GM12878 (cell line): Measurements from ENCODE around the gene PNLIP. TPM values are rescaled to one million over a fixed set of nuclear protein-coding genes. Genes with fewer than 3 reads are reported as not detected.

ENCODE experiments used
- ATAC-seq: fragments of 200-7000 bp; cut with Tn5 transposase; 3 replicates; pipeline ENCODE4 v1.9.1; 2020; ENCODE audit warnings: mild to moderate bottlenecking, moderate library complexity
- BruUV-seq: library from RNA; stranded (reverse); fragments of 400-500 nt; replicated peaks from 2 replicates; lab custom pipeline; 2021; lab: Mats Ljungman, UMichigan
- CTCF ChIA-PET: fragments of 300-600 bp; sonication (Branson Sonifier 250); formaldehyde crosslinking; extraction: SDS; loops from one replicate; lab custom pipeline; 2021; ENCODE audit warnings: inconsistent platforms; lab: Yijun Ruan, JAX
- POLR2A ChIA-PET: fragments of 350-600 bp; formaldehyde crosslinking; extraction: SDS; loops from one replicate; lab custom pipeline; 2021; ENCODE audit warnings: inconsistent platforms; lab: Charles Lee
- RAD21 ChIA-PET: fragments of 300-600 bp; sonication (Branson Sonifier 250); formaldehyde crosslinking; loops from one replicate; lab custom pipeline; 2023; ENCODE audit warnings: antibody characterized with exemption; ENCODE audit not compliant: unreplicated experiment; lab: Charles Lee
- SMC1A ChIA-PET: fragments of 300-600 bp; sonication (Branson Sonifier 250); formaldehyde crosslinking; loops from one replicate; lab custom pipeline; 2023; ENCODE audit not compliant: unreplicated experiment, uncharacterized antibody; lab: Charles Lee
- DNase-seq: peaks from one replicate; pipeline ENCODE4 v3.0.0-alpha.2; 2011; ENCODE audit warnings: low read depth, low spot score
- FAIRE-seq: peaks from 3 replicates; lab custom pipeline; 2011; peaks lifted over from hg19 to GRCh38; lab: Jason Lieb, UNC
- H2AFZ ChIP-seq: 2 replicates; pipeline ENCODE4 v1.6.0; 2011; ENCODE audit warnings: low read depth, low read length, control low read depth; ENCODE audit not compliant: control insufficient read depth
- H3K27ac ChIP-seq: 2 replicates; pipeline ENCODE4 v1.5.1; 2011; ENCODE audit warnings: control low read depth; ENCODE audit not compliant: control insufficient read depth, insufficient read depth
- H3K27me3 ChIP-seq, 2 experiments: replicated peaks in 1 of 2; 2 replicates each; pipeline versions ENCODE4 v1.6.0 to v1.6.1; 2011; ENCODE audit warnings: low read length in 1 of 2; ENCODE audit not compliant: control insufficient read depth in 2 of 2, insufficient read depth in 2 of 2
- H3K36me3 ChIP-seq, 2 experiments: 2 replicates each; pipeline ENCODE4 v1.5.1; 2011; ENCODE audit warnings: low read length in 1 of 2; ENCODE audit not compliant: control insufficient read depth in 2 of 2, insufficient read depth in 2 of 2
- H3K4me1 ChIP-seq: 2 replicates; pipeline ENCODE4 v1.6.1; 2011; ENCODE audit warnings: mild to moderate bottlenecking, low read length, moderate library complexity, mixed read lengths; ENCODE audit not compliant: control insufficient read depth, insufficient read depth
- H3K4me2 ChIP-seq: 2 replicates; pipeline ENCODE4 v1.6.0; 2011; ENCODE audit warnings: control low read depth; ENCODE audit not compliant: control insufficient read depth, insufficient read depth
- H3K4me3 ChIP-seq: fragments of 200-600 bp; sonication (generic); 2 replicates; pipeline ENCODE4 v1.5.1; 2016
- H3K79me2 ChIP-seq: 2 replicates; pipeline ENCODE4 v1.6.0; 2011; ENCODE audit warnings: low read length; ENCODE audit not compliant: control insufficient read depth, insufficient read depth
- H3K9ac ChIP-seq: 2 replicates; pipeline ENCODE4 v1.8.0; 2011; ENCODE audit warnings: low read length, control low read depth, mixed read lengths; ENCODE audit not compliant: control insufficient read depth, insufficient read depth
- H3K9me3 ChIP-seq: replicated peaks from 3 replicates; pipeline ENCODE4 v1.5.1; 2011; ENCODE audit warnings: mild to moderate bottlenecking, low read length; ENCODE audit not compliant: control insufficient read depth, insufficient read depth
- H4K20me1 ChIP-seq: 2 replicates; pipeline ENCODE4 v1.6.0; 2011; ENCODE audit not compliant: control insufficient read depth, insufficient read depth
- IKZF1 ChIP-seq: fragments of 450-650 bp; conservative IDR thresholded peaks from 2 replicates; pipeline ENCODE4 v1.6.1; 2017; ENCODE audit warnings: antibody characterized with exemption, mild to moderate bottlenecking
- RAD21 ChIP-seq: IDR thresholded peaks from 2 replicates; pipeline ENCODE4 v1.6.1; 2011; ENCODE audit warnings: mild to moderate bottlenecking, low read depth, low read length, moderate library complexity; ENCODE audit not compliant: insufficient read depth
- SMC3 ChIP-seq: IDR thresholded peaks from 2 replicates; pipeline ENCODE4 v1.6.1; 2011; ENCODE audit warnings: low read length, improper control_type of control experiment, borderline replicate concordance
- ZNF687 ChIP-seq: fragments of 450-650 bp; IDR thresholded peaks from 2 replicates; pipeline ENCODE4 v1.6.1; 2017; ENCODE audit warnings: mild to moderate bottlenecking, moderate library complexity
- WGBS: methylation state at CpG from one replicate; pipeline ENCODE4 v1.1.6; 2016; ENCODE audit warnings: low lambda C conversion rate; ENCODE audit not compliant: insufficient replicate concordance, insufficient coverage; ENCODE audit errors: missing lambda C conversion rate; 5-methylcytosine and 5-hydroxymethylcytosine counted together
- in situ Hi-C: fragments of 300-500 bp; cut with MboI; formaldehyde crosslinking; loops from 9 replicates; pipeline ENCODE4 v1.14.3; 2018; ENCODE audit warnings: mixed read lengths
- intact Hi-C: fragments of 100-400 bp; cut with micrococcal nuclease; formaldehyde crosslinking; loops from one replicate; pipeline ENCODE4 v1.14.2; 2022; ENCODE audit not compliant: unreplicated experiment
- polyA plus RNA-seq, 11 experiments: library from polyadenylated mRNA; depleted of rRNA in 4 of 11; unstranded in 6 of 11; stranded (reverse) in 5 of 11; fragments of >200 nt; fragmentation: Nextera tagmentation in 4 of 11; fragmentation: Illumina TruSeq in 1 of 11; extraction: Ambion mirVana in 4 of 11; extraction: Trizol in 1 of 11; gene quantifications; 1 replicate in 1 of 11; 2 replicates in 10 of 11; pipeline versions ENCODE4 v1.2.1 to v1.2.3, GENCODE V29; 2011 to 2016; ENCODE audit warnings: inconsistent platforms in 2 of 11, missing spikeins in 2 of 11, low read depth in 1 of 11
- total RNA-seq, 4 experiments: library from RNA; depleted of rRNA in 3 of 4; stranded (reverse); fragments of >200 nt in 3 of 4; fragmentation: Illumina TruSeq in 1 of 4; extraction: Trizol in 1 of 4; gene quantifications; 2 replicates each; pipeline versions ENCODE4 v1.2.1 to v1.2.3, GENCODE V29; 2013 to 2021
- TF ChIP-seq, protein P1 (sequence below), 3 experiments: IDR thresholded peaks in 2 of 3; conservative IDR thresholded peaks in 1 of 3; 2 replicates each; pipeline ENCODE4 v1.5.1; 2011; ENCODE audit warnings: low read depth in 3 of 3, low read length in 3 of 3, mild to moderate bottlenecking in 3 of 3, control low read depth in 2 of 3, moderate library complexity in 2 of 3, inconsistent platforms in 1 of 3, mixed read lengths in 1 of 3; ENCODE audit not compliant: control insufficient read depth in 2 of 3, insufficient read depth in 1 of 3; ENCODE audit errors: extremely low read depth in 1 of 3

PNLIP gene
- total and polyA plus RNA-seq, 10 of the 15 experiments (the other 5 are each of a cell fraction or from before 2014, with no cell fraction given): 1.1 TPM; not detected in 9

- Histone ChIP-seq H3K9me3 (no peaks in the 10 kb centered on the region), H3K27me3 (no peaks in the 10 kb centered on the region), H3K4me1 (no peaks in the 10 kb centered on the region), H3K27ac (no peak overlapping the region), H3K79me2 (no peaks in the 10 kb centered on the region), H3K4me2 (no peak overlapping the region), H3K9ac (no peak overlapping the region), H4K20me1 (no peaks in the 10 kb centered on the region), H3K36me3 (no peaks in the 10 kb centered on the region), H2AFZ (no peak overlapping the region), H3K4me3 (no peak overlapping the region)
- in situ Hi-C loops (no loop called here), intact Hi-C loops (loop anchor here (5.0 kb wide), 1 partner anchor 79 kb away; no protein-coding TSS in a partner anchor)
- RAD21 ChIA-PET: no interaction called here
- CTCF ChIA-PET: interaction anchor here (0.8 to 1.8 kb wide), 8 partner anchors 11 to 1090 kb away, joined by 3 to 8 read pairs (median 4); no protein-coding TSS in a partner anchor
- SMC1A ChIA-PET: interaction anchor here (0.6 kb wide), 1 partner anchor 9 kb away, joined by 3 read pairs; no protein-coding TSS in a partner anchor
- POLR2A ChIA-PET: no interaction called here
- no peak for TF ChIP-seq ZNF687
- TF ChIP-seq, protein P1, sequence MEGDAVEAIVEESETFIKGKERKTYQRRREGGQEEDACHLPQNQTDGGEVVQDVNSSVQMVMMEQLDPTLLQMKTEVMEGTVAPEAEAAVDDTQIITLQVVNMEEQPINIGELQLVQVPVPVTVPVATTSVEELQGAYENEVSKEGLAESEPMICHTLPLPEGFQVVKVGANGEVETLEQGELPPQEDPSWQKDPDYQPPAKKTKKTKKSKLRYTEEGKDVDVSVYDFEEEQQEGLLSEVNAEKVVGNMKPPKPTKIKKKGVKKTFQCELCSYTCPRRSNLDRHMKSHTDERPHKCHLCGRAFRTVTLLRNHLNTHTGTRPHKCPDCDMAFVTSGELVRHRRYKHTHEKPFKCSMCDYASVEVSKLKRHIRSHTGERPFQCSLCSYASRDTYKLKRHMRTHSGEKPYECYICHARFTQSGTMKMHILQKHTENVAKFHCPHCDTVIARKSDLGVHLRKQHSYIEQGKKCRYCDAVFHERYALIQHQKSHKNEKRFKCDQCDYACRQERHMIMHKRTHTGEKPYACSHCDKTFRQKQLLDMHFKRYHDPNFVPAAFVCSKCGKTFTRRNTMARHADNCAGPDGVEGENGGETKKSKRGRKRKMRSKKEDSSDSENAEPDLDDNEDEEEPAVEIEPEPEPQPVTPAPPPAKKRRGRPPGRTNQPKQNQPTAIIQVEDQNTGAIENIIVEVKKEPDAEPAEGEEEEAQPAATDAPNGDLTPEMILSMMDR (IDR thresholded peaks at IDR 0.05 in 2 of 3, conservative IDR thresholded peaks at IDR 0.05 in 1 of 3; ENCODE audit: control insufficient read depth in 2 of 3, extremely low read depth in 1 of 3, insufficient read depth in 1 of 3, low read depth in 3 of 3, low read length in 3 of 3): peak; percentile 56 to 73 (median 71)
- TF ChIP-seq IKZF1: no peak
- peak; percentile 32; the same call in 1 of the 2 replicates for TF ChIP-seq SMC3
- TF ChIP-seq RAD21: 0 out of 2 replicates have a peak, but pooled peaks have one; percentile 23
- ATAC-seq: peak; percentile 50; the same call in 1 of the 3 replicates
- DNase-seq: no peak
- no peak for FAIRE-seq
- 9% methylated on average over 10 of the region's 10 CpGs for WGBS
- no TSS peak for BruUV-seq
Observed at GRCh38 chr10:116521424-116522290, 24.1 kb upstream of the PNLIP start.
